GM12891 (cell line): Measurements from ENCODE around the gene PSRC1.

Experiments used
- DNase-seq: peaks from one replicate; pipeline ENCODE4 v3.0.0; 2011; ENCODE audit warnings: low spot score; ENCODE audit not compliant: insufficient read length
- FAIRE-seq: peaks from 2 replicates; lab custom pipeline; 2011; peaks lifted over from hg19 to GRCh38; lab: Jason Lieb, UNC
- PAX5 ChIP-seq: IDR thresholded peaks from 2 replicates; pipeline ENCODE4 v1.6.1; 2011; ENCODE audit warnings: low read length, moderate library complexity, mild to moderate bottlenecking; ENCODE audit not compliant: insufficient read depth, severe bottlenecking
- POLR2A ChIP-seq: IDR thresholded peaks from 2 replicates; pipeline ENCODE4 v1.6.1; 2011; ENCODE audit warnings: low read depth, low read length, control low read depth
- POLR2AphosphoS5 ChIP-seq: IDR thresholded peaks from 2 replicates; pipeline ENCODE4 v1.6.1; 2011; ENCODE audit warnings: low read depth, low read length, control low read depth
- POU2F2 ChIP-seq: IDR thresholded peaks from 2 replicates; pipeline ENCODE4 v1.6.1; 2011; ENCODE audit warnings: low read depth, mild to moderate bottlenecking, control low read depth, low read length, moderate library complexity
- SPI1 ChIP-seq: IDR thresholded peaks from 2 replicates; pipeline ENCODE4 v1.6.1; 2011; ENCODE audit warnings: low read depth, low read length, control low read depth
- TAF1 ChIP-seq: IDR thresholded peaks from 2 replicates; pipeline ENCODE4 v1.6.1; 2011; ENCODE audit warnings: low read depth, low read length, control low read depth

Gene PSRC1

GRCh38 chr1:109272831-109273547 is 10.0 kb downstream of the PSRC1 start:
- TF ChIP-seq POLR2AphosphoS5 (no peak), PAX5 (no peak), SPI1 (no peak), POU2F2 (no peak), TAF1 (no peak), POLR2A (no peak)
- no peak for DNase-seq
- FAIRE-seq, result no peak

DNA sequence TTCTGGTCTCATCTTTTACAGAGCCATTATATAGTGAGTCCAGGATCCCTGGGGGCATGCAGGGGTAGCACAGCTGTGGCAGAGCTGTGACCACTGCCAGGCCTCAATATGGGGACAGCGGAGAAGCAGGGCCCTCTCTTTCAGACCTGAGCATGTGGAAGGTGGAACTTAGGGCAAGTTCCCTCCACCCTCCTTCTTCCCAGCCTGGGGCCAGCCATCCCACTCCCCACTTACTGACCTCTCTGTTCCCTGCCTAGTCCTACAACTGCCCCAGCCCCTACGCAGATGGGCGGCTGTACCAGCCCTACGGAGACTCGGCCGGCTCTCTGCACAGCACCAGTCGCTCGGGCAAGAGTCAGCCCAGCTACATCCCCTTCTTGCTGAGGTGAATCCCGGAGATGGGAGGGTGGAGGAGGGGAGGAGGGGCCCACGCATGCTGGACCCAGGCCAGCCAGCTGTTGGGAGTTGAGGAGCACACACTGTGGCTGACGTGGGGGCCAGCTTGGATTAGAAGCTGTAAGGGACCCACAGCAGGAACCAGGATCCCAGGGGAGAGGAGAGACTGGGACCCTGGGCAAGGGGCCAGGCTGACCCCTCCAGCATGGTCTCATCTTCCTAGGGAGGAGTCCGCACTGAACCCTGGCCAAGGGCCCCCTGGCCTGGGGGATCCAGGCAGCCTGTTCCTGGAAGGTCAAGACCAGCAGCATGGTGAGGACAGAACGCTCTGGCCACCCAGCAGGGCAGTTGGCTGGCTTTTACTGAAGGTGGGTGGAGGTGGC is 10.7 kb downstream of the PSRC1 start:
- FAIRE-seq (no peak), DNase-seq (no peak)
- TF ChIP-seq POLR2A (no peak), TAF1 (no peak), POLR2AphosphoS5 (no peak), POU2F2 (no peak), PAX5 (no peak), SPI1 (no peak)

DNA sequence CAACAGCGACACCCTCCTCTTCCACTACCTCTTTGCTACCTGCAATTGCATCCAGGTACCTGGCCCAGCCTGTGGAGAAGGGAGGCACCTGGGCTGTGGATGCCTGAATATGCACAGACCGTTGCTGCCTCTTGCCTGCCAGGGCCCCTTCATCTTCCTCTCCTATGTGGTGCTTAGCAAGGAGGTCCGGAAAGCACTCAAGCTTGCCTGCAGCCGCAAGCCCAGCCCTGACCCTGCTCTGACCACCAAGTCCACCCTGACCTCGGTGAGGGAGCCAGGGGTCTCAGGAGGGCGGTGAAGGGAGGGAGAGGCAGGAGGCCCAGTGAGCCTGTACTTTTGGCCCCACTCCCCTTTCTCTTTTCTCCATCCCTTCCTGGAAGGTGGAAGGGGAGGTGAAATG is 11.5 kb downstream of the PSRC1 start:
- FAIRE-seq (no peak), DNase-seq (no peak)
- TF ChIP-seq POLR2AphosphoS5 (no peak), PAX5 (no peak), SPI1 (no peak), POLR2A (no peak), POU2F2 (no peak), TAF1 (no peak)

DNA sequence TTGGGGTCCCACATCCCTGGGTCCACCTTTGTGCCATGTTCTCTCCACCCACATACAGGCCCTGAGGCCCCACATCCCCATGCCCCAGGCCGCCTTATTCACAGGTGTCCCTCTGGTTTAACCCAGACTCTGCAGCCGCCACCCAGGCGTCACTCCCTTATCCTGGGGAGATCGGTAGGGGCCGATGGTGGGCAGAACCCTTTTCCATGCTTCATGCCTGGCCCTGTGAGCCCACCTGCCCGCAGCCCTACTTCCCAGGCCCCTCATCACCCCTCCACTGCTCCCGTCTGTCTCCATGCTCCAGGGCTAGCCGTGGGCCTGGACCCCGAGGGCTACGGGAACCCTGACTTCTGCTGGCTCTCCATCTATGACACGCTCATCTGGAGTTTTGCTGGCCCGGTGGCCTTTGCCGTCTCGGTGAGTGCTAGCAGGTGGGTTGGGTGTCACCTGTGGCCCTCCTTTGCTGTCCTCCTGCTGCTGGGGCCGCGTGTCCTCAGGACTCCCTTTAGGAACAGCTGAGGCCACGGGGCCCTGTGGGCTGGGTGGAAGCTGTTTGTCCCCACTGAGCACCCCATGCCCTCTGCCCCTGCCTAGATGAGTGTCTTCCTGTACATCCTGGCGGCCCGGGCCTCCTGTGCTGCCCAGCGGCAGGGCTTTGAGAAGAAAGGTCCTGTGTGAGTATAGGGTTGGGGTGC is 12.2 kb downstream of the PSRC1 start:
- FAIRE-seq, result no peak
- TF ChIP-seq POU2F2 (no peak), PAX5 (no peak), POLR2A (no peak), POLR2AphosphoS5 (no peak), TAF1 (no peak), SPI1 (no peak)

DNA sequence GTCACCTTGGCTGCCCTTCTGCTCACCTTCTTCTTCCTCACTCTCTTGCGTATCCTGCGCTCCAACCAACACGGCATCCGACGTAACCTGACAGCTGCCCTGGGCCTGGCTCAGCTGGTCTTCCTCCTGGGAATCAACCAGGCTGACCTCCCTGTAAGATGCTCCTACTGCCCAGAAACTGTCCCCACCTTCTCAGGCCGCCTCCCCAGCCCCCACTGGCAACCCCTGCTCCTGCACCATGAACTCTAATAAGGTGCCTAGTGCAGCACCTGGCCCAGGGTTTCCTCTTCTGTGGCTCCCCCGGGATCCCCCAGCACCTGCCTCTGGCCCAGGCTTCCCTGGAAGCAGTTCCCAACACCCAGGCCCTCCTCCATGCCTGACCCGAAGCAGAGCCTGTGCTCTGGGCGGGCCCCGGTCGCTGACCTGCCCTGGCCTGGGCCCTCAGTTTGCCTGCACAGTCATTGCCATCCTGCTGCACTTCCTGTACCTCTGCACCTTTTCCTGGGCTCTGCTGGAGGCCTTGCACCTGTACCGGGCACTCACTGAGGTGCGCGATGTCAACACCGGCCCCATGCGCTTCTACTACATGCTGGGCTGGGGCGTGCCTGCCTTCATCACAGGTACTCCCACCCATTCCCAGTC is 12.8 kb downstream of the PSRC1 start:
- no peak for FAIRE-seq
- DNase-seq, result no peak
- TF ChIP-seq POLR2A, result no peak
- TF ChIP-seq TAF1, result no peak
- TF ChIP-seq POU2F2, result no peak
- TF ChIP-seq POLR2AphosphoS5, result no peak
- no peak for TF ChIP-seq SPI1
- TF ChIP-seq PAX5, result no peak

More for the DNA sequence above, 12.2 kb downstream of the PSRC1 start:
- DNase-seq, result no peak

- no peak for DNase-seq
- FAIRE-seq, result no peak
- TF ChIP-seq POLR2A (no peak), POU2F2 (no peak)
Measured at GRCh38 chr1:109269212-109269980, 13.5 kb downstream of the PSRC1 start.

DNA sequence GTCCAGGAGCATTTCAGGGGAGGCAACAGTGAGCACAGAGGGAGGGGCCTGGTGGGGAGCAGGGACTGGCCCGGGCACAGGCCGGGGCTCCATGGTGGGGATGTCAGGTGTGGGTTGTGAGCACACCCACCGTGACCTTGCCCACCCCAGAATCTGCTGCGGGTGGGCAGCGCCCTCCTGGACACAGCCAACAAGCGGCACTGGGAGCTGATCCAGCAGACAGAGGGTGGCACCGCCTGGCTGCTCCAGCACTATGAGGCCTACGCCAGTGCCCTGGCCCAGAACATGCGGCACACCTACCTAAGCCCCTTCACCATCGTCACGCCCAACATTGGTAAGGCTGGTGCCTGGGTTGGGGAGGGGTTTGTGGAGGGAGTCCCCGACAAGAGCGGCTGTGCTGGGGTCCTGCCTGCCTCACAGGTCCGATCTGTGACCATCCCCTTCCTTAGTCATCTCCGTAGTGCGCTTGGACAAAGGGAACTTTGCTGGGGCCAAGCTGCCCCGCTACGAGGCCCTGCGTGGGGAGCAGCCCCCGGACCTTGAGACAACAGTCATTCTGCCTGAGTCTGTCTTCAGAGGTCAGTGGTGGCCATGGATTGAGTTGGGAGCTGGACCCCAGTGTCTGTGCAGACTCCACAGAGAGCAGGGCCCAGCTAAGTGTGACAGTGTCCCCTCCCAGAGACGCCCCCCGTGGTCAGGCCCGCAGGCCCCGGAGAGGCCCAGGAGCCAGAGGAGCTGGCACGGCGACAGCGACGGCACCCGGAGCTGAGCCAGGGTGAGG is 14.3 kb downstream of the PSRC1 start:
- no peak for TF ChIP-seq PAX5
- no peak for TF ChIP-seq TAF1
- TF ChIP-seq SPI1, result no peak
- no peak for TF ChIP-seq POU2F2
- no peak for TF ChIP-seq POLR2A
- no peak for TF ChIP-seq POLR2AphosphoS5
- no peak for FAIRE-seq

DNA sequence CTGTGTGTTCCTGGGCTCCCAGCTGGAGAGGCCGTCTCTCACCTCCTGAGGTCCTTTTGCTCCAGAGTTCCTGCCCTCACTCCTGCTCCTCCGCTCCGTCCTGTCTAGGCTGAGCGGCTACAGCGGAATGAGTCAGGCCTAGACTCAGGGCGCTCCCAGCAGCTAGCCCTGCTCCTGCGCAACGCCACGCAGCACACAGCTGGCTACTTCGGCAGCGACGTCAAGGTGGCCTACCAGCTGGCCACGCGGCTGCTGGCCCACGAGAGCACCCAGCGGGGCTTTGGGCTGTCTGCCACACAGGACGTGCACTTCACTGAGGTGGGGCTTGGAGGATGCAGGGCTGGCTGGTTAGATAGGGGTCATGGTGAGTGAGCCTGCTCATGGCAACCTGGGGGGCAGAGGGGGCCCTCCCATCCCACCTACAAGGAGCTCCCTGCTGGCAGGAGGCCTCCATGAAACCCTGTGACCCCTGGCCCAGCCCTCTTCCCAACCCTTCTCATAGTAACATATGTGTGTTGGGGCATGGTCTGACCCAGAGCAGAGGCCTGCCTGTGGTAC is 15.1 kb downstream of the PSRC1 start:
- DNase-seq (no peak), FAIRE-seq (no peak)
- no peak for TF ChIP-seq POU2F2
- TF ChIP-seq POLR2A, result no peak
- no peak for TF ChIP-seq PAX5
- TF ChIP-seq TAF1, result no peak
- TF ChIP-seq POLR2AphosphoS5, result no peak
- no peak for TF ChIP-seq SPI1

More for the DNA sequence above, 14.3 kb downstream of the PSRC1 start:
- no peak for DNase-seq
